Right lobe of liver (tissue), 6 donors: ENCODE data around the gene PICALM. TPM values are rescaled to one million over a fixed set of nuclear protein-coding genes. Genes with fewer than 3 reads are reported as not detected.

Source experiments
- ATAC-seq, 4 donors: fragments of 200-7000 bp; cut with Tn5 transposase; one replicate each; pipeline ENCODE4 v1.9.1; 2020; ENCODE audit warnings: mild to moderate bottlenecking in 4 of 4, moderate library complexity in 4 of 4
- DNase-seq, 3 donors: peaks; one replicate each; pipeline ENCODE4 v3.0.0-alpha.2; 2020
- H3K27ac ChIP-seq, 3 donors: fragments of 200-600 bp; one replicate each; pipeline ENCODE4 v1.8.0; 2022
- H3K27me3 ChIP-seq, 2 donors: fragments of 200-600 bp; one replicate each; pipeline ENCODE4 v1.8.0; 2022
- H3K36me3 ChIP-seq, 4 donors: fragments of 200-600 bp; sonication (generic) in 1 of 4; one replicate each; pipeline versions ENCODE4 v1.5.1 to v1.8.0; 2017 to 2022; ENCODE audit warnings: control low read depth in 1 of 4
- H3K4me1 ChIP-seq, 4 donors: fragments of 200-600 bp; sonication (generic) in 1 of 4; one replicate each; pipeline versions ENCODE4 v1.5.1 to v1.8.0; 2017 to 2022; ENCODE audit warnings: control low read depth in 1 of 4
- H3K4me3 ChIP-seq, 3 donors: fragments of 200-600 bp; one replicate each; pipeline ENCODE4 v1.8.0; 2022
- H3K9me3 ChIP-seq, 4 donors: fragments of 200-600 bp; sonication (generic) in 1 of 4; one replicate each; pipeline versions ENCODE4 v1.5.1 to v1.8.0; 2017 to 2022; ENCODE audit warnings: control low read depth in 1 of 4
- POLR2A ChIP-seq: fragments of 450-650 bp; IDR thresholded peaks from one replicate; pipeline ENCODE4 v1.6.1; 2017; ENCODE audit warnings: antibody characterized with exemption, mild to moderate bottlenecking
- WGBS: methylation state at CpG from one replicate; pipeline ENCODE4 v1.1.6; 2018; ENCODE audit warnings: low coverage, low lambda C conversion rate; ENCODE audit not compliant: insufficient coverage; ENCODE audit errors: missing lambda C conversion rate; 5-methylcytosine and 5-hydroxymethylcytosine counted together
- intact Hi-C, 2 donors: fragments of 100-400 bp; cut with DNase I; formaldehyde crosslinking; loops; one replicate each; pipeline versions ENCODE4 v1.11.2 to v1.14.1; 2022
- total RNA-seq, 6 experiments: library from RNA; depleted of rRNA in 2 of 6; stranded (reverse); fragments of >200 nt in 2 of 6; fragmentation: NEBNext Ultra II Directional in 3 of 6; extraction: Animal tissue kit (Norgen Biotek cat#: 25700) in 3 of 6; gene quantifications; one replicate each; pipeline versions ENCODE4 v1.1.0 to v1.2.4, GENCODE V29; 2016 to 2023
- TF ChIP-seq, protein P1 (sequence below), 4 donors: fragments of 200-600 bp in 3 of 4; fragments of 450-650 bp in 1 of 4; IDR thresholded peaks; one replicate each; pipeline versions ENCODE4 v1.5.1 to v1.8.0; 2016 to 2022; ENCODE audit warnings: antibody characterized with exemption in 4 of 4, mild to moderate bottlenecking in 2 of 4
- donor health status: DM: no; HTN: yes; CAD: no.
- donor health status: DM: no; HTN: no; CAD: no.
- donor health status: DM: no; HTN: no; CAD: no.
- donor health status: DM: no; HTN: yes; CAD: no.
- donor health status: DM: no; HTN: yes; CAD: no.

The PICALM gene
- total RNA-seq, 6 experiments from 2014 or later, result 84.1 to 137 (median 97.6) TPM

DNA sequence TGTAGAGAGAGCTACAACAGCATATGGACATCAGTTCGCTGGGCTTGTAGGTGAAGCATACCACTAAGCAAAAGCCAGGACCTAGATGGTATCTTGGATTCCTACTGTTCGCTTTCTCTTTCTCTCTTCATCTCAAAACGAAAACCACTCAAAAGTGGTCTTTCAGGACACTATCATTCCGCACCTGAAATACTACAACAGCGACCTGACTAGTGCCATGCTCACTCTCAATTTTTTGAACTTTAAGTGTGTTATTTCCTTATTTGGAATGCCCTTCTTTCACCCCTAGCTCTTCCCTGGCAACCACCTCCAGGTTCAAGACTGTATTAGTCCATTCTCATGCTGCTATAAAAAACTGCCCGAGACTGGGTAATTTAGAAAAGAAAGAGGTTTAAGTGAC lies 154.5 kb downstream of the PICALM start:
- H3K9me3 ChIP-seq, result no peaks in the 10 kb centered on the region
- H3K27ac ChIP-seq, result no peak overlapping the region
- WGBS, result 90% methylated on average over 6 of the region's 6 CpGs
- no peaks in the 10 kb centered on the region for H3K27me3 ChIP-seq
- H3K36me3 ChIP-seq, result no peaks in the 10 kb centered on the region
- intact Hi-C loops, result no loop called here
- H3K4me3 ChIP-seq, result no peak overlapping the region
- H3K4me1 ChIP-seq, result no peaks in the 10 kb centered on the region
- DNase-seq (no peak), ATAC-seq (no peak)
- no peak for TF ChIP-seq POLR2A
- TF ChIP-seq, protein P1, sequence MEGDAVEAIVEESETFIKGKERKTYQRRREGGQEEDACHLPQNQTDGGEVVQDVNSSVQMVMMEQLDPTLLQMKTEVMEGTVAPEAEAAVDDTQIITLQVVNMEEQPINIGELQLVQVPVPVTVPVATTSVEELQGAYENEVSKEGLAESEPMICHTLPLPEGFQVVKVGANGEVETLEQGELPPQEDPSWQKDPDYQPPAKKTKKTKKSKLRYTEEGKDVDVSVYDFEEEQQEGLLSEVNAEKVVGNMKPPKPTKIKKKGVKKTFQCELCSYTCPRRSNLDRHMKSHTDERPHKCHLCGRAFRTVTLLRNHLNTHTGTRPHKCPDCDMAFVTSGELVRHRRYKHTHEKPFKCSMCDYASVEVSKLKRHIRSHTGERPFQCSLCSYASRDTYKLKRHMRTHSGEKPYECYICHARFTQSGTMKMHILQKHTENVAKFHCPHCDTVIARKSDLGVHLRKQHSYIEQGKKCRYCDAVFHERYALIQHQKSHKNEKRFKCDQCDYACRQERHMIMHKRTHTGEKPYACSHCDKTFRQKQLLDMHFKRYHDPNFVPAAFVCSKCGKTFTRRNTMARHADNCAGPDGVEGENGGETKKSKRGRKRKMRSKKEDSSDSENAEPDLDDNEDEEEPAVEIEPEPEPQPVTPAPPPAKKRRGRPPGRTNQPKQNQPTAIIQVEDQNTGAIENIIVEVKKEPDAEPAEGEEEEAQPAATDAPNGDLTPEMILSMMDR (IDR thresholded peaks at IDR 0.05), result no peak

DNA sequence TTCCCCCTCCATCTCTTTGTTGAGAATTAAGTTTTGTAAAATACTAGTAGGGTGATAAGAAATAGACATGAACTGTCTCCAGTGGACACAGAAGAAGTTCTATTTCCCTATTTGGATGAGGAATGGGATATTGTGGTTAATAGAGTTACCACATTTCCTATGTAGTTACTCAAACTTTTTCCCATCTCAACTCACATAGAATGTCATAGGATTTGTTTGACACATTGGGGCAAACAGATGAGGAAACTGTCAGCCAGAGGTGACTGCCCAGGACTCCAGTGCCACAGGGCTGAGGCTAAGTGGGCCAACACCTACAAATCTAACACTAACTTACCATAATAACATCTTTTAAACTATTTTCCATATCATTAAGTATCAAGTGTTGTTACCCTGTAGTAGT lies 155.4 kb downstream of the PICALM start:
- DNase-seq (no peak), ATAC-seq (peak; percentile 24 to 46 (median 38))
- Histone ChIP-seq H3K9me3 (no peaks in the 10 kb centered on the region), H3K27me3 (no peaks in the 10 kb centered on the region), H3K4me3 (no peak overlapping the region), H3K36me3 (no peaks in the 10 kb centered on the region), H3K27ac (no peak overlapping the region), H3K4me1 (no peaks in the 10 kb centered on the region)
- TF ChIP-seq, protein P1 (IDR thresholded peaks at IDR 0.05), result no peak
- no peak for TF ChIP-seq POLR2A
- intact Hi-C loops, result no loop called here

DNA sequence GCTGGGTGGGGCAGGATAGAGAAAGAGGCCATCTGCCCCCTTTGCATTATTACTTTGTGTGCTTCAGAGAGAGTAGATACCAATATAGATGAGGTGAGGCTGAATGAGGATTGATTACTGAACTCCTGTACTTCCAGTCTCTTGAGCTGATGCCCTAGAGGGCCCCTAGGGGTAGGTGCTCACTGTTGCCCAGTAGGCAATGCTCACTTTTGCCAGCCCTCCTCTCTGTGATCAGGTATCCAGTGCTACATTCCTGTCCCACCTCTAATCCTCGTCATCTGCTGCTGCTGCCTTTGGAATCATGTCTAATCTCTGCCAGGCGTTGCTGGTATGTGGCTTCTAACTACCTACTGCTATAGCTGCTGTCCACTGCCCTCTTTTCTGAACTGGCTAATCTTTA lies 156.5 kb downstream of the PICALM start:
- no peaks in the 10 kb centered on the region for H3K4me1 ChIP-seq
- WGBS, result 81% methylated on average over 2 of the region's 2 CpGs
- ATAC-seq (no peak), DNase-seq (no peak)
- no peaks in the 10 kb centered on the region for H3K9me3 ChIP-seq
- H3K27ac ChIP-seq, result no peak overlapping the region
- H3K4me3 ChIP-seq, result no peak overlapping the region
- intact Hi-C loops, result no loop called here
- no peaks in the 10 kb centered on the region for H3K36me3 ChIP-seq
- TF ChIP-seq POLR2A, result no peak
- TF ChIP-seq, protein P1 (IDR thresholded peaks at IDR 0.05), result no peak
- H3K27me3 ChIP-seq, result no peaks in the 10 kb centered on the region

Other genes starting within 250 kb of the PICALM start
- gene CCDC83, start 213.7 kb downstream of the PICALM start, total RNA-seq, result not detected
- gene EED, start 175.7 kb upstream of the PICALM start, total RNA-seq, result 10 to 100 TPM in 1 of 6 experiments, 1 to 10 TPM in 5; 6.7 to 10.4 (median 8.9) TPM
- 10 to 100 TPM; 10.1 to 17.0 (median 14.2) TPM for gene HIKESHI, start 233.2 kb upstream of the PICALM start, total RNA-seq